HepG2 (cell line): ENCODE data around the gene GON4L. TPM values are rescaled to one million over a fixed set of nuclear protein-coding genes. Genes with fewer than 3 reads are reported as not detected.
"Not testable (repeated sequence)": the region's sequence is repeated elsewhere in the genome, so short reads cannot be mapped to it uniquely, and the experiment has no call there.

Experiments
- ARNT2 ChIP-seq: sonication (generic); formaldehyde crosslinking; IDR thresholded peaks from 2 replicates; pipeline ENCODE4 v1.8.0; 2022; ENCODE audit warnings: mild to moderate bottlenecking, low read depth, missing genetic modification reagents, moderate library complexity
- EP300 ChIP-seq, 3 experiments: sonication (generic) in 1 of 3; formaldehyde crosslinking in 1 of 3; IDR thresholded peaks; 2 replicates each; pipeline versions ENCODE4 v1.5.1 to v1.6.1; 2011 to 2020; ENCODE audit warnings: low read depth in 2 of 3, low read length in 2 of 3, borderline replicate concordance in 1 of 3, improper control_type of control experiment in 1 of 3, mild to moderate bottlenecking in 1 of 3, missing genetic modification reagents in 1 of 3, moderate library complexity in 1 of 3
- MYPOP ChIP-seq: sonication (generic); formaldehyde crosslinking; IDR thresholded peaks from 2 replicates; pipeline ENCODE4 v1.8.1; 2023; ENCODE audit warnings: mild to moderate bottlenecking, moderate library complexity, missing genetic modification reagents
- NFYB ChIP-seq: sonication (generic); formaldehyde crosslinking; IDR thresholded peaks from 2 replicates; pipeline ENCODE4 v1.4.0; 2020; ENCODE audit warnings: missing genetic modification reagents
- NRL ChIP-seq: sonication (generic); formaldehyde crosslinking; IDR thresholded peaks from 2 replicates; pipeline ENCODE4 v1.5.0; 2020; ENCODE audit warnings: missing genetic modification reagents, mild to moderate bottlenecking, moderate library complexity, borderline replicate concordance
- SMYD3 ChIP-seq: sonication (generic); formaldehyde crosslinking; IDR thresholded peaks from 2 replicates; pipeline ENCODE4 v1.8.1; 2023; ENCODE audit warnings: mild to moderate bottlenecking, missing genetic modification reagents
- TAF1 ChIP-seq: sonication (generic); formaldehyde crosslinking; IDR thresholded peaks from 2 replicates; pipeline ENCODE4 v1.4.0; 2020; ENCODE audit warnings: missing genetic modification reagents
- YEATS4 ChIP-seq: sonication (generic); formaldehyde crosslinking; IDR thresholded peaks from 2 replicates; pipeline ENCODE4 v1.4.0; 2020; ENCODE audit warnings: missing genetic modification reagents, borderline replicate concordance
- ZBTB26 ChIP-seq: IDR thresholded peaks from 2 replicates; pipeline ENCODE4 v1.6.1; 2016; ENCODE audit warnings: missing compliant biosample characterization, missing genetic modification reagents, borderline replicate concordance
- ZFX ChIP-seq: sonication (generic); formaldehyde crosslinking; IDR thresholded peaks from 2 replicates; pipeline ENCODE4 v1.4.0; 2020; ENCODE audit warnings: mild to moderate bottlenecking, low read depth, missing genetic modification reagents, moderate library complexity
- ZMYM2 ChIP-seq: sonication (generic); formaldehyde crosslinking; IDR thresholded peaks from 2 replicates; pipeline ENCODE4 v1.8.0; 2022; ENCODE audit warnings: mild to moderate bottlenecking, missing genetic modification reagents
- ZNF501 ChIP-seq: sonication (generic); formaldehyde crosslinking; IDR thresholded peaks from 2 replicates; pipeline ENCODE4 v1.5.1; 2020; ENCODE audit warnings: mild to moderate bottlenecking, moderate library complexity, missing genetic modification reagents
- ZNF556 ChIP-seq: sonication (generic); formaldehyde crosslinking; IDR thresholded peaks from 2 replicates; pipeline ENCODE4 v1.4.0; 2020; ENCODE audit warnings: mild to moderate bottlenecking, missing genetic modification reagents, borderline replicate concordance
- ZNF761 ChIP-seq: sonication (generic); formaldehyde crosslinking; conservative IDR thresholded peaks from 2 replicates; pipeline ENCODE4 v1.4.0; 2020; ENCODE audit warnings: mild to moderate bottlenecking, missing genetic modification reagents
- ZNF782 ChIP-seq: sonication (generic); formaldehyde crosslinking; IDR thresholded peaks from 2 replicates; pipeline ENCODE4 v1.4.0; 2020; ENCODE audit warnings: missing genetic modification reagents, mild to moderate bottlenecking, borderline replicate concordance
- ZNF883 ChIP-seq: sonication (generic); formaldehyde crosslinking; IDR thresholded peaks from 2 replicates; pipeline ENCODE4 v1.5.1; 2020; ENCODE audit warnings: mild to moderate bottlenecking, missing genetic modification reagents; ENCODE audit errors: not compliant biosample characterization
- polyA plus RNA-seq, 8 experiments: library from polyadenylated mRNA; depleted of rRNA in 3 of 8; stranded (reverse) in 7 of 8; unstranded in 1 of 8; fragments of >200 nt; fragmentation: Illumina TruSeq in 4 of 8; extraction: Trizol in 4 of 8; gene quantifications; 2 replicates each; pipeline versions ENCODE4 v1.2.1 to v1.2.3, GENCODE V29; 2011 to 2016; ENCODE audit warnings: low read depth in 4 of 8, missing spikeins in 1 of 8, mixed read lengths in 1 of 8; ENCODE audit not compliant: insufficient read depth in 1 of 8
- total RNA-seq, 5 experiments: library from RNA; depleted of rRNA; stranded (reverse); fragments of >200 nt; fragmentation: Illumina TruSeq; extraction: Trizol; gene quantifications; 2 replicates each; pipeline ENCODE4 v1.2.3, GENCODE V29; 2016; ENCODE audit warnings: low read depth in 1 of 5
- TF ChIP-seq, protein P1 (sequence below): sonication (generic); formaldehyde crosslinking; IDR thresholded peaks from 2 replicates; pipeline ENCODE4; 2020; ENCODE audit warnings: missing genetic modification reagents, mild to moderate bottlenecking, borderline replicate concordance

The GON4L gene
- total and polyA plus RNA-seq, 2 of the 13 experiments (the other 11 are each of a cell fraction or from before 2014, with no cell fraction given): 14.6 to 19.6 TPM

DNA sequence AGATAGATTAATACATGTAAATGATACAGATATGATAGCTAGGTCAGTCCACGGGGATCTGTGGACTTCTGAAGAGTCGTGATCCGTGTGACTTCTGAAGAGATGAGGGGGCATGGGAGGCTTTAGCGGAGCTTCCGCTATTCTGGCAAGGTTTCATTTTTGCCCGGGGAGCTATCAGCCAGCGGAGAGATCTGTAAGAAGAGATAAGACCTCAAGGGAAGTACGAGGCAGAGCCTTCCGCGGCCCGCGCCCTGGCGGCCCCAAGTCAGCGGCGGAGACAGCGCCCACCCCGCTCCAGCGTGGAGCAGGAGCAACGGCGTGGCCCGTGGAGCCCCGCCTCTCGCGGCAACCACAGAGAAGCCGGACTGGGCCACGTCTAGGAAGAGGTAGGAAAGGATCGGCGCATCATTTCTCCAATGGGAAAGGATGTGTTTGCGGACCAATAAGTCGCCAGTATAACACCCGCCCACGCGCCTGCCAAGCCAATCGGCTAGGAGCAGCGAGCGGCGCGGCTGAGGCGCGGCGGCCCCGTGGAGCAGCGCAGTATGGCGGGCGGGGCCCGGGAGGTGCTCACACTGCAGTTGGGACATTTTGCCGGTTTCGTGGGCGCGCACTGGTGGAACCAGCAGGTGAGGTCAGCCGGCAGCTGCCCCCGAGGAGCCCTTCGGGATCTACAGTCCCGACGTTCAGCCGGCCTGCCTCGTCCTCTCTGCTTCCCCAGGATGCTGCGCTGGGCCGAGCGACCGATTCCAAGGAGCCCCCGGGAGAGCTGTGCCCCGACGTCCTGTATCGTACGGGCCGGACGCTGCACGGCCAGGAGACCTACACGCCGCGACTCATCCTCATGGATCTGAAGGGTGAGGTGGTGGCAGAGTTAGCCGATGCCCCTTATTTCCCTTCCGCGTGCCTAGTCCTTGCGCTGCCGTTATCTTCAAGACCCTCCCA, 111.5 kb downstream of the GON4L start (continued):
- TF ChIP-seq, protein P1, sequence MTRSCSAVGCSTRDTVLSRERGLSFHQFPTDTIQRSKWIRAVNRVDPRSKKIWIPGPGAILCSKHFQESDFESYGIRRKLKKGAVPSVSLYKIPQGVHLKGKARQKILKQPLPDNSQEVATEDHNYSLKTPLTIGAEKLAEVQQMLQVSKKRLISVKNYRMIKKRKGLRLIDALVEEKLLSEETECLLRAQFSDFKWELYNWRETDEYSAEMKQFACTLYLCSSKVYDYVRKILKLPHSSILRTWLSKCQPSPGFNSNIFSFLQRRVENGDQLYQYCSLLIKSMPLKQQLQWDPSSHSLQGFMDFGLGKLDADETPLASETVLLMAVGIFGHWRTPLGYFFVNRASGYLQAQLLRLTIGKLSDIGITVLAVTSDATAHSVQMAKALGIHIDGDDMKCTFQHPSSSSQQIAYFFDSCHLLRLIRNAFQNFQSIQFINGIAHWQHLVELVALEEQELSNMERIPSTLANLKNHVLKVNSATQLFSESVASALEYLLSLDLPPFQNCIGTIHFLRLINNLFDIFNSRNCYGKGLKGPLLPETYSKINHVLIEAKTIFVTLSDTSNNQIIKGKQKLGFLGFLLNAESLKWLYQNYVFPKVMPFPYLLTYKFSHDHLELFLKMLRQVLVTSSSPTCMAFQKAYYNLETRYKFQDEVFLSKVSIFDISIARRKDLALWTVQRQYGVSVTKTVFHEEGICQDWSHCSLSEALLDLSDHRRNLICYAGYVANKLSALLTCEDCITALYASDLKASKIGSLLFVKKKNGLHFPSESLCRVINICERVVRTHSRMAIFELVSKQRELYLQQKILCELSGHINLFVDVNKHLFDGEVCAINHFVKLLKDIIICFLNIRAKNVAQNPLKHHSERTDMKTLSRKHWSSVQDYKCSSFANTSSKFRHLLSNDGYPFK (CRISPR knock-in tag): peak; percentile 52; the same call in 1 of the 2 replicates
- peak; percentile 33; the same call in 1 of the 2 replicates for TF ChIP-seq ZNF501 (CRISPR knock-in tag)
- peak; percentile 84 for TF ChIP-seq NFYB
- peak; percentile 56; the same call in 1 of the 2 replicates for TF ChIP-seq TAF1 (CRISPR knock-in tag)
- 0 out of 2 replicates have a peak, but pooled peaks have one; percentile 57 for TF ChIP-seq ZNF761
- TF ChIP-seq ZBTB26 (CRISPR knock-in tag): peak; percentile 71
- not testable (repeated sequence) for TF ChIP-seq EP300 (IDR thresholded peaks at IDR 0.05; ENCODE audit: low read depth in 2 of 2, low read length in 2 of 2)
- 0 out of 2 replicates have a peak, but pooled peaks have one; percentile 13 for TF ChIP-seq EP300 (CRISPR knock-in tag; IDR thresholded peaks at IDR 0.05; ENCODE audit: borderline replicate concordance)
- TF ChIP-seq ZNF782: peak; percentile 37; the same call in 1 of the 2 replicates
- 0 out of 2 replicates have a peak, but pooled peaks have one; percentile 42 for TF ChIP-seq SMYD3
- peak; percentile 39 for TF ChIP-seq ZNF883 (CRISPR knock-in tag)
- TF ChIP-seq MYPOP (CRISPR knock-in tag): peak; percentile 82
- peak; percentile 48; the same call in 1 of the 2 replicates for TF ChIP-seq ZNF556 (CRISPR knock-in tag)
- peak; percentile 71; the same call in 1 of the 2 replicates for TF ChIP-seq YEATS4 (CRISPR knock-in tag)
- peak; percentile 41; the same call in 1 of the 2 replicates for TF ChIP-seq NRL (CRISPR knock-in tag)
- 0 out of 2 replicates have a peak, but pooled peaks have one; percentile 20 for TF ChIP-seq ZMYM2
- peak; percentile 83 for TF ChIP-seq ZFX (CRISPR knock-in tag)
- TF ChIP-seq ARNT2 (CRISPR knock-in tag): 0 out of 2 replicates have a peak, but pooled peaks have one; percentile 38
